Neural cell (in vitro differentiated cells): ENCODE data around the gene CLDN17. TPM values are rescaled to one million over a fixed set of nuclear protein-coding genes. Genes with fewer than 3 reads are reported as not detected.

ENCODE experiments used
- H2AFZ ChIP-seq: fragments of 200-600, 300-800 bp; sonication (generic), shearing (Covaris generic); 2 replicates; pipeline ENCODE4 v1.6.0; 2014; ENCODE audit warnings: low read depth, mild to moderate bottlenecking, antibody characterized with exemption, low read length, moderate library complexity
- H3F3A ChIP-seq: fragments of 200-600 bp; shearing (Covaris generic); 2 replicates; pipeline ENCODE4 v1.6.1; 2016; ENCODE audit warnings: mild to moderate bottlenecking, moderate library complexity, mixed read lengths, antibody characterized with exemption, low read length; ENCODE audit not compliant: insufficient read depth, poor library complexity, severe bottlenecking
- H3K27ac ChIP-seq: fragments of 200-600, 300-800 bp; sonication (generic), shearing (Covaris generic); 2 replicates; pipeline ENCODE4 v1.5.1; 2014; ENCODE audit warnings: mild to moderate bottlenecking, low read length, moderate library complexity
- H3K27me3 ChIP-seq: fragments of 300-800, 200-600 bp; sonication (generic), shearing (Covaris generic); 2 replicates; pipeline ENCODE4 v1.6.0; 2014; ENCODE audit warnings: mild to moderate bottlenecking, low read depth, low read length, moderate library complexity; ENCODE audit not compliant: insufficient read depth
- H3K36me3 ChIP-seq: fragments of 300-800, 200-600 bp; sonication (generic), shearing (Covaris generic); 2 replicates; pipeline ENCODE4 v1.5.1; 2014; ENCODE audit warnings: mild to moderate bottlenecking, antibody characterized with exemption, low read length, moderate library complexity; ENCODE audit not compliant: insufficient read depth
- H3K4me2 ChIP-seq: fragments of 300-800, 200-600 bp; sonication (generic), shearing (Covaris generic); 2 replicates; pipeline ENCODE4 v1.6.0; 2014; ENCODE audit warnings: mild to moderate bottlenecking, low read length
- H3K4me3 ChIP-seq: fragments of 300-800, 200-600 bp; sonication (generic), shearing (Covaris generic); 2 replicates; pipeline ENCODE4 v1.5.1; 2014; ENCODE audit warnings: mild to moderate bottlenecking, low read length, moderate library complexity
- H3K79me2 ChIP-seq: fragments of 200-600 bp; shearing (Covaris generic); replicated peaks from 2 replicates; pipeline ENCODE4 v1.6.0; 2014; ENCODE audit warnings: mild to moderate bottlenecking, low read length, moderate library complexity; ENCODE audit not compliant: insufficient read depth
- H3K9ac ChIP-seq: fragments of 300-800, 200-600 bp; sonication (generic), shearing (Covaris generic); 2 replicates; pipeline ENCODE4 v1.6.1; 2016; ENCODE audit warnings: mild to moderate bottlenecking, low read length, mixed read lengths
- H3K9me2 ChIP-seq: fragments of 200-600 bp; shearing (Covaris generic); 2 replicates; pipeline ENCODE4 v1.6.1; 2016; ENCODE audit warnings: mild to moderate bottlenecking, low read length, mixed read lengths; ENCODE audit not compliant: insufficient read depth
- H3K9me3 ChIP-seq: fragments of 200-600, 300-800 bp; sonication (generic), shearing (Covaris generic); 2 replicates; pipeline ENCODE4 v1.6.1; 2016; ENCODE audit warnings: mild to moderate bottlenecking, mixed run types, low read length, moderate library complexity, mixed read lengths
- H4K20me1 ChIP-seq: fragments of 200-600 bp; shearing (Covaris generic); 2 replicates; pipeline ENCODE4 v1.6.1; 2016; ENCODE audit warnings: mild to moderate bottlenecking, mixed run types; ENCODE audit not compliant: insufficient read depth
- EP300 ChIP-seq: fragments of 450-650 bp; conservative IDR thresholded peaks from 2 replicates; pipeline ENCODE4 v1.6.1; 2014; ENCODE audit warnings: antibody characterized with exemption, mild to moderate bottlenecking, moderate library complexity; ENCODE audit not compliant: poor library complexity, severe bottlenecking
- EZH2 ChIP-seq: fragments of 200-600, 300-800 bp; shearing (Covaris generic), sonication (generic); IDR thresholded peaks from 2 replicates; pipeline ENCODE4 v1.6.1; 2014; ENCODE audit warnings: antibody characterized with exemption, low read length, borderline replicate concordance, mild to moderate bottlenecking; ENCODE audit not compliant: insufficient read depth, poor library complexity, severe bottlenecking
- MXI1 ChIP-seq: fragments of 450-650 bp; conservative IDR thresholded peaks from 2 replicates; pipeline ENCODE4 v1.6.1; 2014; ENCODE audit warnings: antibody characterized with exemption, mild to moderate bottlenecking; ENCODE audit not compliant: poor library complexity, severe bottlenecking
- POLR2AphosphoS5 ChIP-seq: IDR thresholded peaks from 2 replicates; pipeline ENCODE4 v1.6.1; 2012
- RAD21 ChIP-seq: fragments of 450-650 bp; conservative IDR thresholded peaks from 2 replicates; pipeline ENCODE4 v1.6.1; 2014; ENCODE audit warnings: antibody characterized with exemption, mild to moderate bottlenecking, moderate library complexity
- SMC3 ChIP-seq: fragments of 450-650 bp; conservative IDR thresholded peaks from 2 replicates; pipeline ENCODE4 v1.6.1; 2014; ENCODE audit warnings: antibody characterized with exemption, mild to moderate bottlenecking, moderate library complexity; ENCODE audit not compliant: poor library complexity
- TAF1 ChIP-seq: IDR thresholded peaks from 2 replicates; pipeline ENCODE4 v1.6.1; 2012; ENCODE audit warnings: low read depth
- polyA plus RNA-seq: library from polyadenylated mRNA; depleted of rRNA; stranded (reverse); fragments of >200 nt; gene quantifications from 2 replicates; pipeline ENCODE4 v1.2.3, GENCODE V29; 2014
- TF ChIP-seq, protein P1 (sequence below): fragments of 450-650 bp; IDR thresholded peaks from 2 replicates; pipeline ENCODE4 v1.5.1; 2014; ENCODE audit warnings: antibody characterized with exemption, mild to moderate bottlenecking, moderate library complexity; ENCODE audit not compliant: poor library complexity, severe bottlenecking
- TF ChIP-seq, protein P2 (sequence below): IDR thresholded peaks from 2 replicates; pipeline ENCODE4 v1.6.1; 2012; ENCODE audit warnings: borderline replicate concordance

CLDN17 gene
- polyA plus RNA-seq, 1 donor from 2014 or later, result not detected

DNA sequence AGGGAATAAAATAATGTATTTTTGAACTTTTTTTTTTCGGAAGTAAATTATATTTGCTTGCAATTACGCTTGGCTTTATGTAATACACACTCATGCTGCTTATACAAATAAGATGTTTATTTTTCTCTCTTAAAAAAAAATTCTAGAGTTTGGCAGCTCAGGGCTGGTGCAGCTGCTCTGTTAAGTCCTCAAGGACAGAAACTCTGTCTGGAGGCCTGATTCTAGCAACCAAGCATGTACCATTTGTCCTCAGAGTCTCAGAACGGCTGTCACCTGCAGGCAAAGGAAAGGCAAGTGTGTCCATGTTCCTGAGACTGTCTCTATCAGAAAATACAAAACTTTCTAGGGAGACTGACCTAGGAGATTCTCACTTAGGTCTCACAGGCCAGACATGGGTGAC is 23.2 kb upstream of the CLDN17 start:
- Histone ChIP-seq H3K9me2 (no peaks in the 10 kb centered on the region), H3K79me2 (no peaks in the 10 kb centered on the region), H3K9me3 (no peaks in the 10 kb centered on the region), H3K27me3 (no peaks in the 10 kb centered on the region), H3F3A (no peaks in the 10 kb centered on the region), H3K36me3 (no peaks in the 10 kb centered on the region), H4K20me1 (no peaks in the 10 kb centered on the region), H3K9ac (no peak overlapping the region), H3K4me3 (no peak overlapping the region), H3K27ac (no peak overlapping the region), H2AFZ (no peak overlapping the region), H3K4me2 (no peak overlapping the region)
- TF ChIP-seq EZH2 (no peak), TAF1 (no peak), MXI1 (no peak), EP300 (no peak), RAD21 (no peak), SMC3 (no peak), POLR2AphosphoS5 (no peak)
- TF ChIP-seq, protein P1, sequence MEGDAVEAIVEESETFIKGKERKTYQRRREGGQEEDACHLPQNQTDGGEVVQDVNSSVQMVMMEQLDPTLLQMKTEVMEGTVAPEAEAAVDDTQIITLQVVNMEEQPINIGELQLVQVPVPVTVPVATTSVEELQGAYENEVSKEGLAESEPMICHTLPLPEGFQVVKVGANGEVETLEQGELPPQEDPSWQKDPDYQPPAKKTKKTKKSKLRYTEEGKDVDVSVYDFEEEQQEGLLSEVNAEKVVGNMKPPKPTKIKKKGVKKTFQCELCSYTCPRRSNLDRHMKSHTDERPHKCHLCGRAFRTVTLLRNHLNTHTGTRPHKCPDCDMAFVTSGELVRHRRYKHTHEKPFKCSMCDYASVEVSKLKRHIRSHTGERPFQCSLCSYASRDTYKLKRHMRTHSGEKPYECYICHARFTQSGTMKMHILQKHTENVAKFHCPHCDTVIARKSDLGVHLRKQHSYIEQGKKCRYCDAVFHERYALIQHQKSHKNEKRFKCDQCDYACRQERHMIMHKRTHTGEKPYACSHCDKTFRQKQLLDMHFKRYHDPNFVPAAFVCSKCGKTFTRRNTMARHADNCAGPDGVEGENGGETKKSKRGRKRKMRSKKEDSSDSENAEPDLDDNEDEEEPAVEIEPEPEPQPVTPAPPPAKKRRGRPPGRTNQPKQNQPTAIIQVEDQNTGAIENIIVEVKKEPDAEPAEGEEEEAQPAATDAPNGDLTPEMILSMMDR, result no peak
- TF ChIP-seq, protein P2, sequence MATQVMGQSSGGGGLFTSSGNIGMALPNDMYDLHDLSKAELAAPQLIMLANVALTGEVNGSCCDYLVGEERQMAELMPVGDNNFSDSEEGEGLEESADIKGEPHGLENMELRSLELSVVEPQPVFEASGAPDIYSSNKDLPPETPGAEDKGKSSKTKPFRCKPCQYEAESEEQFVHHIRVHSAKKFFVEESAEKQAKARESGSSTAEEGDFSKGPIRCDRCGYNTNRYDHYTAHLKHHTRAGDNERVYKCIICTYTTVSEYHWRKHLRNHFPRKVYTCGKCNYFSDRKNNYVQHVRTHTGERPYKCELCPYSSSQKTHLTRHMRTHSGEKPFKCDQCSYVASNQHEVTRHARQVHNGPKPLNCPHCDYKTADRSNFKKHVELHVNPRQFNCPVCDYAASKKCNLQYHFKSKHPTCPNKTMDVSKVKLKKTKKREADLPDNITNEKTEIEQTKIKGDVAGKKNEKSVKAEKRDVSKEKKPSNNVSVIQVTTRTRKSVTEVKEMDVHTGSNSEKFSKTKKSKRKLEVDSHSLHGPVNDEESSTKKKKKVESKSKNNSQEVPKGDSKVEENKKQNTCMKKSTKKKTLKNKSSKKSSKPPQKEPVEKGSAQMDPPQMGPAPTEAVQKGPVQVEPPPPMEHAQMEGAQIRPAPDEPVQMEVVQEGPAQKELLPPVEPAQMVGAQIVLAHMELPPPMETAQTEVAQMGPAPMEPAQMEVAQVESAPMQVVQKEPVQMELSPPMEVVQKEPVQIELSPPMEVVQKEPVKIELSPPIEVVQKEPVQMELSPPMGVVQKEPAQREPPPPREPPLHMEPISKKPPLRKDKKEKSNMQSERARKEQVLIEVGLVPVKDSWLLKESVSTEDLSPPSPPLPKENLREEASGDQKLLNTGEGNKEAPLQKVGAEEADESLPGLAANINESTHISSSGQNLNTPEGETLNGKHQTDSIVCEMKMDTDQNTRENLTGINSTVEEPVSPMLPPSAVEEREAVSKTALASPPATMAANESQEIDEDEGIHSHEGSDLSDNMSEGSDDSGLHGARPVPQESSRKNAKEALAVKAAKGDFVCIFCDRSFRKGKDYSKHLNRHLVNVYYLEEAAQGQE, result no peak

DNA sequence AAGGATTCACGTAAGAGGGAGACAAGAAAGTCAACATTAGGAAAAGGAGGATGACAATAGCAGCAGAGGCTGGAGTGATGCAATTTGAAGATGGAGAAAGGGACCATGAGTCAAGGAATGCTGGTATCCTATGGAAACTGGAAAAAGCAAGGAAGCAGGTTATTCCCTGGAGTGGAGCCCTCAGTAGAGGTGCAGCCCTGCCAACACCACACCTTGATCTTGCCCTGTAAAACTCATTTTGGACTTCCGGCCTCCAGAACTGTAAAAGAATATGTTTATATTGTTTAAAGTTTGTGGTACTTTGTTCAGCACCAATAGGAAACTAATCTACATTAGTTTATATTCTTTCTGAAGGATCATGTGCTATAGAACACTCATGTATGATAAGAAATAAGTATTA is 19.6 kb upstream of the CLDN17 start:
- Histone ChIP-seq H3K9me3 (no peaks in the 10 kb centered on the region), H3K27ac (no peak overlapping the region), H3K79me2 (no peaks in the 10 kb centered on the region), H3K36me3 (no peaks in the 10 kb centered on the region), H3K4me3 (no peak overlapping the region), H4K20me1 (no peaks in the 10 kb centered on the region), H3F3A (no peaks in the 10 kb centered on the region), H3K4me2 (no peak overlapping the region), H3K27me3 (no peaks in the 10 kb centered on the region), H3K9me2 (no peaks in the 10 kb centered on the region), H2AFZ (no peak overlapping the region), H3K9ac (no peak overlapping the region)
- TF ChIP-seq MXI1 (no peak), EP300 (no peak), TAF1 (no peak)
- TF ChIP-seq, protein P1, result no peak
- TF ChIP-seq, protein P2, result no peak
